Aorta (tissue), 5 donors: Measurements from ENCODE around the gene BATF3. TPM values are rescaled to one million over a fixed set of nuclear protein-coding genes. Genes with fewer than 3 reads are reported as not detected.

ENCODE experiments used
- ATAC-seq: fragments of 200-7000 bp; cut with Tn5 transposase; one replicate; pipeline ENCODE4 v1.9.1; 2022; ENCODE audit warnings: moderate library complexity; ENCODE audit not compliant: low FRiP score
- DNase-seq, 2 donors: peaks; one replicate each; pipeline ENCODE4 v3.0.0-alpha.2; 2020
- H3K27ac ChIP-seq, 2 donors: one replicate each; pipeline ENCODE4 v1.5.1; 2013; ENCODE audit warnings: low read length in 2 of 2, mild to moderate bottlenecking in 2 of 2, moderate library complexity in 2 of 2, control low read depth in 1 of 2, inconsistent platforms in 1 of 2, low read depth in 1 of 2
- H3K27me3 ChIP-seq, 2 donors: one replicate each; pipeline ENCODE4 v1.6.1; 2013; ENCODE audit warnings: control low read depth in 1 of 2, low read length in 1 of 2, mild to moderate bottlenecking in 1 of 2, moderate library complexity in 1 of 2; ENCODE audit not compliant: insufficient read depth in 2 of 2, control insufficient read depth in 1 of 2
- H3K36me3 ChIP-seq, 2 donors: one replicate each; pipeline ENCODE4 v1.6.1; 2013; ENCODE audit warnings: control low read depth in 1 of 2, low read length in 1 of 2, mild to moderate bottlenecking in 1 of 2; ENCODE audit not compliant: insufficient read depth in 2 of 2, control insufficient read depth in 1 of 2
- H3K4me1 ChIP-seq, 2 donors: one replicate each; pipeline ENCODE4 v1.6.1; 2013; ENCODE audit warnings: low read length in 2 of 2, control low read depth in 1 of 2, mild to moderate bottlenecking in 1 of 2, moderate library complexity in 1 of 2; ENCODE audit not compliant: insufficient read depth in 2 of 2, control insufficient read depth in 1 of 2
- H3K4me3 ChIP-seq, 2 donors: one replicate each; pipeline ENCODE4 v1.5.1; 2013; ENCODE audit warnings: low read length in 2 of 2, control low read depth in 1 of 2, mild to moderate bottlenecking in 1 of 2
- H3K9me3 ChIP-seq: one replicate; pipeline ENCODE4 v1.6.1; 2013; ENCODE audit warnings: mild to moderate bottlenecking, low read length; ENCODE audit not compliant: control insufficient read depth
- WGBS, 2 donors: extraction: QIAGEN DNeasy Blood & Tissue Kit; methylation state at CpG; one replicate each; pipeline ENCODE4 v1.1.7; 2013; 5-methylcytosine and 5-hydroxymethylcytosine counted together
- intact Hi-C, 2 donors: fragments of 100-400 bp; cut with DNase I; formaldehyde crosslinking; loops; one replicate each; pipeline versions ENCODE4 v1.14.2 to v1.15.0; 2022
- long read RNA-seq, 2 donors: library from polyadenylated mRNA; unstranded; transcript quantifications; one replicate each; pipeline ENCODE4 v2.0.0, GENCODE V29; 2020 to 2021
- polyA plus RNA-seq, 2 donors: library from polyadenylated mRNA; stranded (reverse); fragments of 200-250 nt; gene quantifications; one replicate each; pipeline ENCODE4 v1.2.3, GENCODE V29; 2013
- total RNA-seq, 2 donors: library from RNA; stranded (reverse); fragmentation: NEBNext Ultra II Directional; extraction: Animal tissue kit (Norgen Biotek cat#: 25700); gene quantifications; one replicate each; pipeline ENCODE4 v1.2.1, GENCODE V29; 2021
- donor health status: healthy with polysubstance abuse.
- donor health status: Bipolar disorder and iron deficiency.
- donor health status: DM: no; HTN: no; CAD: no.
- donor health status: DM: no; HTN: no; CAD: no.
- donor health status: DM: yes; HTN: yes; CAD: no.

Gene BATF3
- 10 to 100 TPM in 1 of 2 donors, 1 to 10 TPM in 1; 5.5 to 13.9 TPM for total RNA-seq
- polyA plus RNA-seq = 1 to 10 TPM; 5.9 to 8.8 TPM
- long read RNA-seq, donor 1, partial matches to known transcripts = 0 of 3 reads
- long read RNA-seq, donor 1, other reads (novel, unspliced or antisense) = 0 of 3 reads
- long read RNA-seq, donor 2, partial matches to known transcripts = 0 of 4 reads
- long read RNA-seq, donor 2, other reads (novel, unspliced or antisense) = 0 of 4 reads

GRCh38 chr1:212699625-212700222, at the start of gene BATF3:
Gene BATF3 (minus strand): TSS chr1:212699840. CDS start chr1:212699762, 78 bp downstream.
- intact Hi-C loops = loop anchor here in 1 of 2 donors (5.0 kb wide), 1 partner anchor 32 kb away; no protein-coding TSS in a partner anchor
- no peaks in the 10 kb centered on the region for H3K4me1 ChIP-seq
- peak within 1 kb of the TSS in 1 of 2 donors; percentile 23 for H3K27ac ChIP-seq
- WGBS, 2 donors = 1% methylated on average over 56 to 79 of the region's 79 CpGs
- peak within 1 kb of the TSS; percentile 43 to 71 for H3K4me3 ChIP-seq
- no peaks in the 10 kb centered on the region for H3K9me3 ChIP-seq
- H3K36me3 ChIP-seq = no peaks in the 10 kb centered on the region
- H3K27me3 ChIP-seq = no peaks in the 10 kb centered on the region
- ATAC-seq = peak; percentile 67
- DNase-seq = peak; percentile 74 to 91

- Histone ChIP-seq H3K27me3 (no peaks in the 10 kb centered on the region), H3K9me3 (no peaks in the 10 kb centered on the region), H3K27ac (no peak overlapping the region), H3K36me3 (no peaks in the 10 kb centered on the region), H3K4me3 (no peak overlapping the region), H3K4me1 (no peaks in the 10 kb centered on the region)
- no peak for DNase-seq
- intact Hi-C loops = no loop called here
- 95 to 98% methylated on average over 3 of the region's 3 CpGs for WGBS, 2 donors
- no peak for ATAC-seq
These were observed 46.9 kb upstream of the BATF3 start for GRCh38 chr1:212746546-212746945.

GRCh38 chr1:212745303-212745702, 45.7 kb upstream of the BATF3 start:
- Histone ChIP-seq H3K4me1 (no peaks in the 10 kb centered on the region), H3K27ac (no peak overlapping the region), H3K36me3 (peaks cover 0 to 2% of the 10 kb centered on the region in 2 donors), H3K4me3 (no peak overlapping the region), H3K27me3 (no peaks in the 10 kb centered on the region), H3K9me3 (no peaks in the 10 kb centered on the region)
- DNase-seq = no peak
- ATAC-seq = no peak
- intact Hi-C loops = no loop called here

GRCh38 chr1:212743901-212744475, 44.3 kb upstream of the BATF3 start:
- intact Hi-C loops = no loop called here
- H3K4me3 ChIP-seq = no peak overlapping the region
- no peak for DNase-seq
- no peak for ATAC-seq
- peaks cover 0 to 2% of the 10 kb centered on the region in 2 donors for H3K36me3 ChIP-seq
- H3K4me1 ChIP-seq = no peaks in the 10 kb centered on the region
- no peaks in the 10 kb centered on the region for H3K9me3 ChIP-seq
- WGBS, 2 donors = 91 to 95% methylated on average over 4 of the region's 4 CpGs
- no peaks in the 10 kb centered on the region for H3K27me3 ChIP-seq
- no peak overlapping the region for H3K27ac ChIP-seq

- DNase-seq (no peak), ATAC-seq (no peak)
- H3K9me3 ChIP-seq = no peaks in the 10 kb centered on the region
- H3K4me3 ChIP-seq = no peak overlapping the region
- no peaks in the 10 kb centered on the region for H3K4me1 ChIP-seq
- intact Hi-C loops = no loop called here
- no peak overlapping the region for H3K27ac ChIP-seq
- WGBS, 2 donors = 16 to 50% methylated on average over 1 of the region's 1 CpG
- peaks cover 0 to 2% of the 10 kb centered on the region in 2 donors for H3K36me3 ChIP-seq
- no peaks in the 10 kb centered on the region for H3K27me3 ChIP-seq
These were observed 38.7 kb upstream of the BATF3 start for GRCh38 chr1:212738330-212738729.

GRCh38 chr1:212737559-212737958, 37.9 kb upstream of the BATF3 start:
- Histone ChIP-seq H3K4me3 (no peak overlapping the region), H3K36me3 (peaks cover 0 to 2% of the 10 kb centered on the region in 2 donors), H3K27me3 (no peaks in the 10 kb centered on the region), H3K9me3 (no peaks in the 10 kb centered on the region), H3K27ac (no peak overlapping the region), H3K4me1 (no peaks in the 10 kb centered on the region)
- ATAC-seq (no peak), DNase-seq (no peak)
- intact Hi-C loops = no loop called here

GRCh38 chr1:212733109-212733508, 33.5 kb upstream of the BATF3 start:
- no peak for DNase-seq
- H3K27ac ChIP-seq = no peak overlapping the region
- H3K36me3 ChIP-seq = peaks cover 0 to 3% of the 10 kb centered on the region in 2 donors
- ATAC-seq = no peak
- 95 to 97% methylated on average over 8 of the region's 8 CpGs for WGBS, 2 donors
- no peaks in the 10 kb centered on the region for H3K4me1 ChIP-seq
- no peak overlapping the region for H3K4me3 ChIP-seq
- intact Hi-C loops = no loop called here
- H3K9me3 ChIP-seq = no peaks in the 10 kb centered on the region
- no peaks in the 10 kb centered on the region for H3K27me3 ChIP-seq

GRCh38 chr1:212731630-212732029, 32.0 kb upstream of the BATF3 start:
- 90 to 92% methylated on average over 1 of the region's 1 CpG for WGBS, 2 donors
- peaks cover 0 to 3% of the 10 kb centered on the region in 2 donors for H3K36me3 ChIP-seq
- ATAC-seq = no peak

GRCh38 chr1:212728606-212729005, 29.0 kb upstream of the BATF3 start:
- H3K4me3 ChIP-seq = no peak overlapping the region
- intact Hi-C loops = no loop called here
- no peaks in the 10 kb centered on the region for H3K9me3 ChIP-seq
- H3K27me3 ChIP-seq = no peaks in the 10 kb centered on the region
- DNase-seq = no peak
- ATAC-seq = no peak
- no peak overlapping the region for H3K27ac ChIP-seq
- 72 to 80% methylated on average over 5 of the region's 5 CpGs for WGBS, 2 donors
- peaks cover 0 to 3% of the 10 kb centered on the region in 2 donors for H3K36me3 ChIP-seq
- H3K4me1 ChIP-seq = no peaks in the 10 kb centered on the region

More at GRCh38 chr1:212731630-212732029, 32.0 kb upstream of the BATF3 start:
- H3K9me3 ChIP-seq = no peaks in the 10 kb centered on the region
- H3K27ac ChIP-seq = no peak overlapping the region
- no peaks in the 10 kb centered on the region for H3K4me1 ChIP-seq
- H3K4me3 ChIP-seq = no peak overlapping the region
- no peak for DNase-seq
- H3K27me3 ChIP-seq = no peaks in the 10 kb centered on the region
- intact Hi-C loops = no loop called here
